B cell (primary cell): Measurements from ENCODE around the gene POLE. TPM values are rescaled to one million over a fixed set of nuclear protein-coding genes. Genes with fewer than 3 reads are reported as not detected.

Experiments
- ATAC-seq: fragments of 200-7000 bp; cut with Tn5 transposase; one replicate; pipeline ENCODE4 v1.10.0; 2021; ENCODE audit warnings: low read depth, mild to moderate bottlenecking, moderate number of reproducible peaks, moderate library complexity
- CTCF ChIA-PET: fragments of 350-600 bp; sonication (Branson Sonifier 250); formaldehyde crosslinking; loops from one replicate; lab custom pipeline; 2021; ENCODE audit warnings: antibody characterized with exemption, inconsistent platforms; lab: Charles Lee
- POLR2A ChIA-PET: fragments of 350-600 bp; sonication (Branson Sonifier 250); formaldehyde crosslinking; loops from one replicate; lab custom pipeline; 2021; ENCODE audit warnings: antibody characterized with exemption; lab: Charles Lee
- DNase-seq: peaks from one replicate; pipeline ENCODE4 v3.0.0; 2013
- H2AFZ ChIP-seq: 2 replicates; pipeline ENCODE4 v1.6.1; 2012; ENCODE audit warnings: mild to moderate bottlenecking, low read depth, low read length; ENCODE audit not compliant: insufficient read depth, poor library complexity, severe bottlenecking
- H3K27ac ChIP-seq, 2 donors: 1 replicate in 1 of 2; 2 replicates in 1 of 2; pipeline ENCODE4 v1.5.1; 2012 to 2013; ENCODE audit warnings: low read length in 2 of 2, mild to moderate bottlenecking in 2 of 2, moderate library complexity in 1 of 2
- H3K27me3 ChIP-seq, 4 experiments: fragments of 200-600 bp in 1 of 4; sonication (generic) in 1 of 4; replicated peaks in 1 of 4; 1 replicate in 2 of 4; 2 replicates in 2 of 4; pipeline versions ENCODE4 v1.6.1 to v1.7.0; 2013 to 2016; ENCODE audit warnings: low read length in 3 of 4, mild to moderate bottlenecking in 2 of 4, mixed read lengths in 1 of 4, moderate library complexity in 1 of 4; ENCODE audit not compliant: insufficient read depth in 4 of 4, control insufficient read depth in 3 of 4; ENCODE audit errors: control extremely low read depth in 1 of 4
- H3K36me3 ChIP-seq, 2 experiments: replicated peaks in 1 of 2; 1 replicate in 1 of 2; 2 replicates in 1 of 2; pipeline versions ENCODE4 v1.6.1 to v1.7.1; 2013; ENCODE audit warnings: low read length in 1 of 2; ENCODE audit not compliant: insufficient read depth in 2 of 2, control insufficient read depth in 1 of 2; ENCODE audit errors: control extremely low read depth in 1 of 2, extremely low read depth in 1 of 2
- H3K4me1 ChIP-seq, 2 donors: fragments of 200-600 bp in 1 of 2; sonication (generic) in 1 of 2; 1 replicate in 1 of 2; 2 replicates in 1 of 2; pipeline versions ENCODE4 v1.5.1 to v1.6.1; 2013 to 2017; ENCODE audit warnings: low read length in 2 of 2; ENCODE audit not compliant: control insufficient read depth in 2 of 2, insufficient read depth in 2 of 2
- H3K4me2 ChIP-seq: replicated peaks from 2 replicates; pipeline ENCODE3; 2012; ENCODE audit warnings: mild to moderate bottlenecking, low read depth, low read length; ENCODE audit not compliant: poor library complexity, severe bottlenecking
- H3K4me3 ChIP-seq, 5 experiments: fragments of 200-600 bp in 1 of 5; sonication (generic) in 1 of 5; 1 replicate in 3 of 5; 2 replicates in 2 of 5; pipeline versions ENCODE4 v1.5.1 to v1.7.0; 2011 to 2016; ENCODE audit warnings: low read length in 4 of 5, mild to moderate bottlenecking in 4 of 5, low read depth in 2 of 5, control low read depth in 1 of 5, moderate library complexity in 1 of 5; ENCODE audit not compliant: insufficient read depth in 1 of 5; ENCODE audit errors: control extremely low read depth in 1 of 5, extremely low read depth in 1 of 5
- H3K79me2 ChIP-seq: fragments of 200-600 bp; sonication (generic); one replicate; pipeline ENCODE4 v1.6.0; 2016; ENCODE audit warnings: low read length; ENCODE audit not compliant: control insufficient read depth, insufficient read depth
- H3K9ac ChIP-seq: fragments of 200-600 bp; sonication (generic); 2 replicates; pipeline ENCODE4 v1.6.1; 2017; ENCODE audit warnings: mild to moderate bottlenecking, low read length, moderate library complexity
- H3K9me3 ChIP-seq, 3 donors: one replicate each; pipeline versions ENCODE4 v1.6.1 to v1.7.1; 2013; ENCODE audit warnings: low read length in 2 of 3; ENCODE audit not compliant: control insufficient read depth in 2 of 3, insufficient read depth in 1 of 3; ENCODE audit errors: control extremely low read depth in 1 of 3
- H4K20me1 ChIP-seq: 2 replicates; pipeline ENCODE4 v1.6.0; 2012; ENCODE audit warnings: mild to moderate bottlenecking, low read length; ENCODE audit not compliant: insufficient read depth, control insufficient read depth, poor library complexity, severe bottlenecking
- H3K27ac Mint-ChIP-seq: one replicate; pipeline ENCODE4 v1.8.0; 2021; ENCODE audit warnings: mixed read lengths
- H3K27me3 Mint-ChIP-seq: one replicate; pipeline ENCODE4 v1.8.0; 2021; ENCODE audit warnings: mixed read lengths
- H3K4me1 Mint-ChIP-seq: one replicate; pipeline ENCODE4 v1.8.0; 2021; ENCODE audit warnings: mixed read lengths
- H3K4me3 Mint-ChIP-seq: one replicate; pipeline ENCODE4 v1.8.0; 2021; ENCODE audit warnings: mixed read lengths
- H3K9me3 Mint-ChIP-seq: one replicate; pipeline ENCODE4 v1.8.0; 2022; ENCODE audit warnings: mixed read lengths; ENCODE audit not compliant: insufficient read depth
- EZH2 ChIP-seq: IDR thresholded peaks from 2 replicates; pipeline ENCODE4 v1.6.1; 2012; ENCODE audit warnings: borderline replicate concordance, low read depth, mild to moderate bottlenecking, moderate library complexity, low read length; ENCODE audit not compliant: insufficient read depth, poor library complexity, severe bottlenecking
- whole genome bisulfite sequencing: methylation state at CpG from one replicate; pipeline ENCODE4 v1.1.5; 2013; ENCODE audit warnings: missing lambda C conversion rate; ENCODE audit not compliant: insufficient coverage; 5-methylcytosine and 5-hydroxymethylcytosine counted together
- intact Hi-C: fragments of 100-400 bp; cut with micrococcal nuclease; formaldehyde crosslinking; loops from one replicate; pipeline ENCODE4 v1.10.0; 2022
- polyA plus RNA-seq: library from polyadenylated mRNA; depleted of rRNA; stranded (reverse); fragments of >200 nt; gene quantifications from 2 replicates; pipeline ENCODE4 v1.2.3, GENCODE V29; 2012
- total RNA-seq, 2 donors: library from RNA; stranded (reverse); fragments of 120-200 nt in 1 of 2; gene quantifications; 1 replicate in 1 of 2; 2 replicates in 1 of 2; pipeline versions ENCODE4 v1.2.3 to v1.2.4, GENCODE V29; 2013 to 2022
- TF ChIP-seq, protein P1 (sequence below): fragments of 200-600 bp; IDR thresholded peaks from one replicate; pipeline ENCODE4 v1.8.0; 2022; ENCODE audit warnings: antibody characterized with exemption, mild to moderate bottlenecking

Gene POLE
- total and polyA plus RNA-seq, 2 donors (not counting 1 experiment from before 2014, with no cell fraction given): 32.0 to 62.0 TPM

DNA sequence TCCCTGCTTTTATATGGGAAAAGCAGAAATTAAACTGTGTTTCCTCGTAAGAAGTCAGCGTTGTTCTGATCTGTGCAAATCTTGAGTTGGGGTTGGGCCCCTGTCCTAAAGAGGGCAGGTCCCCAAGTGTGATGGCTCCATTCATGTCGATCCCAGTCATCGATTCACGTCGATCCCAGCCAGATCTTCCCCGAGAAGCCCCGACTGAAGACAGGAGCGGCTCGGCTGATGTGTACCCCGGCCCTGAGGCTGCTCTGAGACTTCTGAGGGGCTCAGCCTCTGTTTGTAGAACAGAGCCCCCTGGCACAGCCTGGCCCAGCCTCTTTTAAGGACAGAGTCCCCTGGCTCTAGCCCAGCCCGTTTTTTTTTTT lies 32.8 kb upstream of the POLE start:
- no peak overlapping the region for H3K27ac ChIP-seq
- intact Hi-C loops: no loop called here
- H3K79me2 ChIP-seq: peaks cover 23% of the 10 kb centered on the region
- ChIA-PET POLR2A (no interaction called here), CTCF (no interaction called here)
- no peaks in the 10 kb centered on the region for H3K27me3 ChIP-seq
- WGBS: 94% methylated on average over 12 of the region's 12 CpGs
- no peak overlapping the region for H3K9ac ChIP-seq
- H3K4me3 ChIP-seq: no peak overlapping the region
- TF ChIP-seq, protein P1, sequence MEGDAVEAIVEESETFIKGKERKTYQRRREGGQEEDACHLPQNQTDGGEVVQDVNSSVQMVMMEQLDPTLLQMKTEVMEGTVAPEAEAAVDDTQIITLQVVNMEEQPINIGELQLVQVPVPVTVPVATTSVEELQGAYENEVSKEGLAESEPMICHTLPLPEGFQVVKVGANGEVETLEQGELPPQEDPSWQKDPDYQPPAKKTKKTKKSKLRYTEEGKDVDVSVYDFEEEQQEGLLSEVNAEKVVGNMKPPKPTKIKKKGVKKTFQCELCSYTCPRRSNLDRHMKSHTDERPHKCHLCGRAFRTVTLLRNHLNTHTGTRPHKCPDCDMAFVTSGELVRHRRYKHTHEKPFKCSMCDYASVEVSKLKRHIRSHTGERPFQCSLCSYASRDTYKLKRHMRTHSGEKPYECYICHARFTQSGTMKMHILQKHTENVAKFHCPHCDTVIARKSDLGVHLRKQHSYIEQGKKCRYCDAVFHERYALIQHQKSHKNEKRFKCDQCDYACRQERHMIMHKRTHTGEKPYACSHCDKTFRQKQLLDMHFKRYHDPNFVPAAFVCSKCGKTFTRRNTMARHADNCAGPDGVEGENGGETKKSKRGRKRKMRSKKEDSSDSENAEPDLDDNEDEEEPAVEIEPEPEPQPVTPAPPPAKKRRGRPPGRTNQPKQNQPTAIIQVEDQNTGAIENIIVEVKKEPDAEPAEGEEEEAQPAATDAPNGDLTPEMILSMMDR: no peak
- TF ChIP-seq EZH2: no peak
- Mint-ChIP-seq H3K27me3 (no peaks in the 10 kb centered on the region), H3K9me3 (no peaks in the 10 kb centered on the region), H3K4me3 (no peak overlapping the region), H3K4me1 (no peaks in the 10 kb centered on the region), H3K27ac (no peak overlapping the region)
- DNase-seq: no peak
- no peaks in the 10 kb centered on the region for H3K9me3 ChIP-seq
- no peak for ATAC-seq
- peaks cover 2 to 64% of the 10 kb centered on the region in 2 experiments for H3K36me3 ChIP-seq
- peaks cover 44% of the 10 kb centered on the region for H4K20me1 ChIP-seq
- H3K4me1 ChIP-seq: no peaks in the 10 kb centered on the region
- H3K4me2 ChIP-seq: no peak overlapping the region
- no peak overlapping the region for H2AFZ ChIP-seq

DNA sequence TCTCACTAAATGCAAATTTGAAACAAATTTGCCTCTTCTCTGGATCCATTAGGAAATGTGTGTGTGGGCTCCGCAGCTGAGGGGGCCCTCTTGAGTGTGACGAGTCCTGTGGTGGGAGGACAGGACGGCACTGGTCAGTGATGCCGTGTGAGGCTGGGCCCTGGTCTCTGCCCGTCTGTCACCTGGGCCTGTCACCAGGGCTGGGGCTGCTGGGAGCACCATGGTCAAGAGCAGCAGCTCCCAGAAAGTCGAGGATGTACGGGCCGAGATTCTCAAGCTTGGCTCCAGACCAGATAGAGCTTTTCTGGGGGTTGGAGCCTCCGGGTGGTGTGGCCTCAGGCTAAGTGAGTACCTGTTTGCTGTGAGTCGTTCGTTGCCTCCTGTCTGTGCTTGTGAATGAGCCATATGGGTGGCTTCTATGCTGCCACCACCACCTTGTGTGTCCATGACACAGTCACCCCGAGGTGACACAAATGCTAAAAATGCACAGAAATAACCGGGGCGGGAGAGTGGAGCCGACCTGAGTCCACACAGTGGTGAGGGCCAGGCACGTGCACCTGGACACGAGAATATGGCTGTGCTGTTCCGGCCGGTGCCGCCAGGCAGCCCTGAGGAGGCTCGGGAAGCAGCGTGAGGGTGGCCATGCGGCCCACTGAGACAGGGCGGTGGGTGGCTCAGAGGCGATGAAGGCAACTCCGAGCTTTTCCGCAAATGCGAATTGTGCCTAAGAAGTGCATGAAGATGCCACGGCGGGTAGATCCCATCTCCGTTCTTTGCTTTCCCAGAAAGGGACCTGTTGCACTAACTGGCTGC lies 32.2 kb upstream of the POLE start:
- POLR2A ChIA-PET: no interaction called here

More for the DNA sequence above, 32.2 kb upstream of the POLE start:
- Mint-ChIP-seq H3K9me3 (no peaks in the 10 kb centered on the region), H3K27me3 (no peaks in the 10 kb centered on the region), H3K4me1 (no peaks in the 10 kb centered on the region), H3K27ac (no peak overlapping the region), H3K4me3 (no peak overlapping the region)
- no peaks in the 10 kb centered on the region for H3K9me3 ChIP-seq
- DNase-seq (no peak), ATAC-seq (no peak)
- no peak overlapping the region for H3K4me3 ChIP-seq
- no peak overlapping the region for H3K27ac ChIP-seq
- no peak overlapping the region for H3K9ac ChIP-seq
- H2AFZ ChIP-seq: no peak overlapping the region
- H3K79me2 ChIP-seq: peaks cover 27% of the 10 kb centered on the region
- no peaks in the 10 kb centered on the region for H3K4me1 ChIP-seq
- H3K36me3 ChIP-seq: peaks cover 2 to 64% of the 10 kb centered on the region in 2 experiments
- H3K27me3 ChIP-seq: no peaks in the 10 kb centered on the region
- TF ChIP-seq EZH2: no peak
- TF ChIP-seq, protein P1: no peak
- peaks cover 47% of the 10 kb centered on the region for H4K20me1 ChIP-seq
- intact Hi-C loops: no loop called here
- no peak overlapping the region for H3K4me2 ChIP-seq
- CTCF ChIA-PET: no interaction called here
- 96% methylated on average over 31 of the region's 31 CpGs for WGBS
